ENCODE measurements around the gene KRT33B.
"Not testable (repeated sequence)": the region's sequence is repeated elsewhere in the genome, so short reads cannot be mapped to it uniquely, and the experiment has no call there.

KRT33B gene

DNA sequence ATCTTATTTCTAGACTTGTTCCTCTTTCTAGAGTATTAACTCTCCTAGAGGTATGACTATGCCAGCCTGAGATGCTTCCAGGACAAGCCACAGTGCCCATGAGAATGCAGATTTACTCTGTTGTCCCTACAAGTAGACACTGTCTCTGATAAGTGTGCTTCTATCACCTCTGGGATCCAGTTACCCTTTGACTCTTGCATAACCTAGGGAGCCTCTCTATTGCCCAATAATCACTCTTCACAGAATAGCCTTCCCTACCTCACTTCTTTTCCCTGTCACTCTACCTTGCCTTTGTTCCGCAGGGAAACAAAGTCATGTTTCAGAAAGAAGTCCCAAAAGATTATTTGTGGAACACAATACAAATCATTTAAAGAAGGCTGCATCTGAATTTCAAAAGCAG lies 14.1 kb upstream of the KRT33B start:
- TF ChIP-seq CTCF (IDR thresholded peaks at IDR 0.05; ENCODE audit: low read depth, low read length, missing control alignments) = no peak
- DNase-seq = no peak
- in situ Hi-C loops (cut with HindIII; ENCODE audit: low pct_ligation_motif_present, low sequenced_read_pairs) = no loop called here

GRCh38 chr17:41382394-41382793 lies 12.8 kb upstream of the KRT33B start:
- H3K36me3 ChIP-seq (replicated peaks) = no peaks in the 10 kb centered on the region
- DNase-seq = no peak
- H3K4me3 ChIP-seq (ENCODE audit: low read depth, low read length) = no peak overlapping the region
- no peak overlapping the region for H3K27ac ChIP-seq
- no peak for TF ChIP-seq CTCF (IDR thresholded peaks at IDR 0.05; ENCODE audit: low read depth, low read length, missing control alignments)
- in situ Hi-C loops (cut with HindIII; ENCODE audit: low pct_ligation_motif_present, low sequenced_read_pairs) = no loop called here
- H3K27me3 ChIP-seq (replicated peaks) = no peaks in the 10 kb centered on the region

More for the DNA sequence above, 14.1 kb upstream of the KRT33B start:
- no peak overlapping the region for H3K4me3 ChIP-seq (ENCODE audit: low read depth, low read length)
- H3K36me3 ChIP-seq (replicated peaks) = no peaks in the 10 kb centered on the region
- H3K27ac ChIP-seq = no peak overlapping the region
- no peaks in the 10 kb centered on the region for H3K27me3 ChIP-seq (replicated peaks)

DNA sequence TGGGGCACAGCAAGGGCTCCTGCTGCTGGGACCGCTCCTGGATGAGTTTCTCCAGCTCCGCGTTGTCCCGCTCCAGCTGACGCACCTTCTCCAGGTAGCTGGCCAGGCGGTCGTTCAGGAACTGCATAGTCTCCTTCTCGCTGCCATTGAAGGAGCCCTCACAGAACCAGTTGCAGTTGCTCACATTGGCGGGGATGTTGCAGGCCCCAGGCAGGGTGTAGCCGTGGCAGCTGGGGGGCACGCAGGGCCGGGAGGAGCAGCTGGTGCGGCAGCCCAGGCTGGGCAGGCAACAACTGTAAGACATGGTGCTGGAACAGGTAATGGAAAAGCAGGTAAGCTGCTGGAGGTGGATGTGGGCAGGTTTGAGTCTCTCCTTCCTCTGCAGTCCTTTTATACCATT lies 12.3 kb upstream of the KRT33B start, which contains the start of gene KRT34:
KRT34 (minus strand) TSS at position 364 of the 400 bp plus-strand sequence; CDS start at position 304, 60 bp downstream.
- in situ Hi-C loops (cut with HindIII; ENCODE audit: low pct_ligation_motif_present, low sequenced_read_pairs); H3K27ac ChIP-seq; H3K4me3 ChIP-seq (ENCODE audit: low read depth, low read length); H3K36me3 ChIP-seq (replicated peaks); DNase-seq; H3K27me3 ChIP-seq (replicated peaks): not testable (repeated sequence)

DNA sequence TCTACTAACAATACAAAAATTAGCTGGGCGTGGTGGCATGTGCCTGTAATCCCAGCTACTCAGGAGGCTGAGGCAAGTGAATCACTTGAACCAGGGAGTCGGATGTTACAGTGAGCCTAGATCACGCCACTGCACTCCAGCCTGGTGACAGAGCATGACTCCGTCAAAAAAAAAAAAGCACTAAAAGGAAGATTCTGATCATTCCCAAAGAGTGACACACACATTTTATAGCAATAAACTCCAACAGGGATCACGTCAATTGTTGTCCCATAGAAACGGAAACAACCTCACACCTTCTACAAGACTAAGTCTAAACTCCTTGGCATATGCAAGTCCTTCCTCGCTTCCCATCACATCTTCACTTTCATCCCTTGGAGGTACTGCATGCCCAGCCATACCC lies 10.5 kb upstream of the KRT33B start:
- H3K4me3 ChIP-seq (ENCODE audit: low read depth, low read length); in situ Hi-C loops (cut with HindIII; ENCODE audit: low pct_ligation_motif_present, low sequenced_read_pairs); H3K27me3 ChIP-seq (replicated peaks); H3K36me3 ChIP-seq (replicated peaks): not testable (repeated sequence)
- H3K27ac ChIP-seq = peak overlapping the region; percentile 72
- peak; percentile 89 for DNase-seq

- no peaks in the 10 kb centered on the region for H3K36me3 ChIP-seq (replicated peaks)
- in situ Hi-C loops (cut with HindIII; ENCODE audit: low pct_ligation_motif_present, low sequenced_read_pairs) = no loop called here
- H3K4me3 ChIP-seq (ENCODE audit: low read depth, low read length) = no peak overlapping the region
- DNase-seq = no peak
- TF ChIP-seq CTCF (IDR thresholded peaks at IDR 0.05; ENCODE audit: low read depth, low read length, missing control alignments) = no peak
- no peaks in the 10 kb centered on the region for H3K27me3 ChIP-seq (replicated peaks)
- H3K27ac ChIP-seq = no peak overlapping the region
Observed at GRCh38 chr17:41377546-41377945, 7.9 kb upstream of the KRT33B start.

- no peak for DNase-seq
- no peaks in the 10 kb centered on the region for H3K36me3 ChIP-seq (replicated peaks)
- H3K27me3 ChIP-seq (replicated peaks) = no peaks in the 10 kb centered on the region
- H3K4me3 ChIP-seq (ENCODE audit: low read depth, low read length) = no peak overlapping the region
- H3K27ac ChIP-seq = no peak overlapping the region
- in situ Hi-C loops (cut with HindIII; ENCODE audit: low pct_ligation_motif_present, low sequenced_read_pairs) = no loop called here
- no peak for TF ChIP-seq CTCF (IDR thresholded peaks at IDR 0.05; ENCODE audit: low read depth, low read length, missing control alignments)
Observed at GRCh38 chr17:41369023-41369422, 590 bp downstream of the KRT33B start.

- H3K36me3 ChIP-seq (replicated peaks) = no peaks in the 10 kb centered on the region
- in situ Hi-C loops (cut with HindIII; ENCODE audit: low pct_ligation_motif_present, low sequenced_read_pairs) = no loop called here
- H3K27me3 ChIP-seq (replicated peaks) = no peaks in the 10 kb centered on the region
- no peak overlapping the region for H3K4me3 ChIP-seq (ENCODE audit: low read depth, low read length)
- DNase-seq = peak; percentile 47
- no peak overlapping the region for H3K27ac ChIP-seq
- no peak for TF ChIP-seq CTCF (IDR thresholded peaks at IDR 0.05; ENCODE audit: low read depth, low read length, missing control alignments)
Observed at GRCh38 chr17:41367426-41368075, 2.1 kb downstream of the KRT33B start.

All from brain microvascular endothelial cell (primary cell).